ENCODE data around the gene GSTM4.
"Not testable (repeated sequence)": the region's sequence is repeated elsewhere in the genome, so short reads cannot be mapped to it uniquely, and the experiment has no call there.

GSTM4 gene

GRCh38 chr1:109677459-109677858, 21.6 kb downstream of the GSTM4 start:
- TF ChIP-seq, protein P1, sequence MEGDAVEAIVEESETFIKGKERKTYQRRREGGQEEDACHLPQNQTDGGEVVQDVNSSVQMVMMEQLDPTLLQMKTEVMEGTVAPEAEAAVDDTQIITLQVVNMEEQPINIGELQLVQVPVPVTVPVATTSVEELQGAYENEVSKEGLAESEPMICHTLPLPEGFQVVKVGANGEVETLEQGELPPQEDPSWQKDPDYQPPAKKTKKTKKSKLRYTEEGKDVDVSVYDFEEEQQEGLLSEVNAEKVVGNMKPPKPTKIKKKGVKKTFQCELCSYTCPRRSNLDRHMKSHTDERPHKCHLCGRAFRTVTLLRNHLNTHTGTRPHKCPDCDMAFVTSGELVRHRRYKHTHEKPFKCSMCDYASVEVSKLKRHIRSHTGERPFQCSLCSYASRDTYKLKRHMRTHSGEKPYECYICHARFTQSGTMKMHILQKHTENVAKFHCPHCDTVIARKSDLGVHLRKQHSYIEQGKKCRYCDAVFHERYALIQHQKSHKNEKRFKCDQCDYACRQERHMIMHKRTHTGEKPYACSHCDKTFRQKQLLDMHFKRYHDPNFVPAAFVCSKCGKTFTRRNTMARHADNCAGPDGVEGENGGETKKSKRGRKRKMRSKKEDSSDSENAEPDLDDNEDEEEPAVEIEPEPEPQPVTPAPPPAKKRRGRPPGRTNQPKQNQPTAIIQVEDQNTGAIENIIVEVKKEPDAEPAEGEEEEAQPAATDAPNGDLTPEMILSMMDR (IDR thresholded peaks at IDR 0.05) = no peak
- TF ChIP-seq ZFX (IDR thresholded peaks at IDR 0.05; ENCODE audit: borderline replicate concordance) = no peak
- H3K27ac ChIP-seq = no peak overlapping the region

DNA sequence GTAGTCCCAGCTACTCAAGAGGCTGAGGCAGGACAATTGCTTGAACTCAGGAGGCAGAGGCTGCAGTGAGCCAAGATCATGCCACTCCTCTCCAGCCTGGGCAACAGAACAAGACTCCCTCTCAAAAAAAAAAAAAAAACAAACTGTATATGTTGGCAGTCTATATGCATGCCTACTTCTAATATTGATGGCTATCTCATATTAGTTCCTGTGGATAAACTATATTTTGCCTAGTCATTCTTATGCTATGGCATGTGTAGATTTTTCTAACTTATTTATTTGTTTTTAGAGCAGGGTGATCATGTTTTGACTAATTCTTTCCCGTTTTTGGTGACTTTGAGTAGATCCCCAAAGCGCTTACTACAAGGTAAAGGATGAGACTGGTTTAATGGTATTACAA, 22.7 kb downstream of the GSTM4 start:
- not testable (repeated sequence) for H3K27ac ChIP-seq

GRCh38 chr1:109684777-109685176, 28.9 kb downstream of the GSTM4 start:
- H3K27ac ChIP-seq = not testable (repeated sequence)

DNA sequence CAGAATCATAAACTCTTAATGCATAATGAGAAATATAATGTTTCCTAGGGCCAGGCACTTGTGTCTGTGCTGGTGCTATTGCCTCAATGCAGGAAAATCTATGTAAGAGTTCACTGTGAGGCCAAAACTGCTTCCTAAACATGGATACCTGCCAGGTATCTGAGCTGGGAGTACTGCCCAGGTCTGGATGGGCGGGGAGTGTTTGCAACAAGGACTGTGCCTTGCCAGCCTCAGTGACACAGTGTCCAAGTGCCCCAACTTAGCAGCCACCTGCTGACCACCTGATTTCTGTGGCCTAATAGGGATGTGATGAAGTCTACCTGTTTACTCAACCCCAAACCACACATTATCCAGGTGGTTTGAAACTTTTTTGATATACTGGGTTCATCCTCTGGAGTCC, 29.5 kb downstream of the GSTM4 start:
- H3K27ac ChIP-seq = not testable (repeated sequence)

GRCh38 chr1:109685890-109686289, 30.0 kb downstream of the GSTM4 start:
- not testable (repeated sequence) for H3K27ac ChIP-seq

GRCh38 chr1:109687109-109687508, 31.2 kb downstream of the GSTM4 start:
- not testable (repeated sequence) for H3K27ac ChIP-seq

DNA sequence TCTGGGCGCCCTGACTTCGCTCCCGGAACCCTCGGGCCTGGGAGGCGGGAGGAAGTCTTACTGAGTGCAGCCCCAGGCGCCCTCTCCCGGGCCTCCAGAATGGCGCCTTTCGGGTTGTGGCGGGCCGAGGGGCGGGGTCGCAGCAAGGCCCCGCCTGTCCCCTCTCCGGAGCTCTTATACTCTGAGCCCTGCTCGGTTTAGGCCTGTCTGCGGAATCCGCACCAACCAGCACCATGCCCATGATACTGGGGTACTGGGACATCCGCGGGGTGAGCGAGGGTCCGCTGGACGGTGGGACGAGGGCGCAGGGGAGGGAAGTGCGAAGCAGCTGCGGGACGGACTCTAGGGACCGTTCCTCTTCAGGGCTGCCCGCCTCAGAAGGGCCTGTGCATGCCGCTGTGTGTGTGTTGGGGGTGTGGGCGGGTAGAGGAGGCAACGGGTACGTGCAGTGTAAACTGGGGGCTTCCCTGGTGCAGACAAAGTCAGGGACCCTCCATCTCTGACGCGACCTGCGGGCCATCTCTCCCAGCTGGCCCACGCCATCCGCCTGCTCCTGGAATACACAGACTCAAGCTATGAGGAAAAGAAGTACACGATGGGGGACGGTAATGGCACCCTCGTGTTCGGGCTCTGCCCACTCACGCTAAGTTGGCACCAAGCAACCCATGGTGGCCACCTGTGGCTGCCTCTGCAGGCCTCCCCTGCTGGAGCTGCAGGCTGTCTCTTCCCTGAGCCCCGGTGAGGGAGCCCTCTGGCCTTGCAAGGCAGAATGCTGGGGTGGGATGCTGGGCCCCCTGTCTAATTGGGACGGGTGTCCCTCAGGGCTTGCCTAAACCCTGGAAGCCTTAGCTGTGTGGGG, 32.0 kb downstream of the GSTM4 start, which contains the start of gene GSTM1:
Gene GSTM1, plus strand, starts transcription at position 177 of the 859 bp plus-strand sequence. Its CDS starts 57 bp downstream, at position 234.
- no peak within 1 kb of the TSS for H3K27ac ChIP-seq
- TF ChIP-seq, protein P1 (IDR thresholded peaks at IDR 0.05) = no peak
- TF ChIP-seq ZFX (IDR thresholded peaks at IDR 0.05; ENCODE audit: borderline replicate concordance) = no peak

GRCh38 chr1:109689844-109690405, 34.0 kb downstream of the GSTM4 start:
- H3K27ac ChIP-seq = no peak overlapping the region
- TF ChIP-seq ZFX (IDR thresholded peaks at IDR 0.05; ENCODE audit: borderline replicate concordance) = no peak
- TF ChIP-seq, protein P1 (IDR thresholded peaks at IDR 0.05) = no peak

DNA sequence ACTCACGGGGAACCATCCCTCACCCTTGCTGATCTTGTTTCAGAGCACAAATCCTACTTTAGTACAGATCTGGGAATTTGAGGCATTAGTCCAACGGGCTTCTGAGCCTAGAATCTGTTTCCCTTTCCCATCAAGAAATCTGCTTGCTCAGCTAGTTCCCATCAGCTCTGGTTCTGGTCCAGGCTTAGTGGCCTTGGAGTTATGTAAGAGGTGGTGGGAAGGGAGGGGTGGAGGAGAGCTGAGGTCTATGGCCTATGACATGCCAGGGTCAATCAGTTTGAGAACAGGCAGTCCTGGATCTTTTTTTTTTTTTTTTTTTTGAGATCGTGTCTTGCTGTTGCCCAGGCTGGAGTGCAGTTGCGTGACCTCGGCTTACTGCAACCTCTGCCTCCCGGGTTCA, 35.9 kb downstream of the GSTM4 start:
- no peak overlapping the region for H3K27ac ChIP-seq

DNA sequence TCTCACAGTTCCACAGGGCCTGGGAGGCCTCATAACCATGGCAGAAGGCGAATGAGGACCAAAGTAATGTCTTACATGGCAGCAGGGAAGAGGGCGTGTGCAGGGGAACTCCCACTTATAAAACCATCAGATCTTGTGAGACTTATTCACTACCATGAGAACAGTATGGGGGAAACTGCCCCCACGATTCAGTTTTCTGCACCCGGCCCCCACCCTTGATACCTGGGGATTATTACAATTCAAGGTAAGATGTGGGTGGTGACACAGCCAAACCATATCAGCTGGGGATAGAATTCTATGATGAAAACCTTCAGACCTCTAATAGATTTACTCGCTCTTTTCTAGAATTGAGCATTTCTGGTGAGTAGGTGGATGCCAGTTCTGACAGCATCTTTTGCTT, 38.5 kb downstream of the GSTM4 start:
- H3K27ac ChIP-seq = not testable (repeated sequence)

More for the DNA sequence above, 35.9 kb downstream of the GSTM4 start:
- TF ChIP-seq, protein P1 (IDR thresholded peaks at IDR 0.05) = no peak
- TF ChIP-seq ZFX (IDR thresholded peaks at IDR 0.05; ENCODE audit: borderline replicate concordance) = no peak

- H3K27ac ChIP-seq = not testable (repeated sequence)
Observed at GRCh38 chr1:109695138-109695537, 39.2 kb downstream of the GSTM4 start.

All from 22Rv1 (cell line).